Suppressor macrophage treated with lipopolysaccharide for 4 hours (primary cell): ENCODE data around the gene SORT1.
"Not testable (repeated sequence)": the region's sequence is repeated elsewhere in the genome, so short reads cannot be mapped to it uniquely, and the experiment has no call there.

Experiments used
- DNase-seq: peaks from one replicate; pipeline ENCODE4 v3.0.0-alpha.2; 2020

The SORT1 gene

DNA sequence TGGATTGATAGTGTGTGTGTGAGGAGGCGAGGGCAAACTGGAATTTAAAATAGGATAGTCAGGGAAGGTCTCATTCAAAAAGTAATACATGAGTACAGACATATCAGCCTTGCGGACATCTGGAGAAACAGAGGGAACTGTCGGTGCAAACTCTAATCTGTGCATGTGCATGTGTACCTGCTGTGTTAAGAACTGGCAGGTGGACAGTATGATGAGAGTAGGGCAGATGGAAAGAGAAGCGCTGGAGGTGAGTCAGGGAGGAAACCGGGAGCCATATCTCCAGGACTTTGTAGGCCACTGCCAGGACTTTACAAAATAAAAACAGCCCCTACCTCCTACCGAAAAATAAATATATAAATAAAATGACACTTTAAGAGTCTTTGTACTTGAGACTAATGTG, 59.6 kb downstream of the SORT1 start:
- no peak for DNase-seq

DNA sequence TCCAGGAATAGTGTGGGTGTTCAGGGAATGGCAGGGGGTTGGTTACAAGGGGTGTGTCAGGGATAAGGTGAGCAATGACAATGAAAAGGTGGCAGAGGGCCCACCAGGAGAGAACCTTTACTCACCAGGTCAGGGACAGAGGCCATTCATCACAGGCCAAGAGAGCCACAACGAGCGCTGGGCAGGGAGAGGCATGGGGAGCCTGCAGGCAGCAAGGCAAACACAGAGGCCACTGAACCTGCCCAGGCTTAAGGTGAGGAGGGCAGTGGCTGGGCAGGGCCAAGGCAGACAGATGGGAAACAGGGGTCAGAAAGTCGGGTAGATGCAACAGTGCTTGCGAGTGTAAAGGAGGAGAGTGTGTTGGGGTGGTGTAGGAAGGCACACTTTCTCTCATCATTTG, 62.6 kb downstream of the SORT1 start:
- no peak for DNase-seq

DNA sequence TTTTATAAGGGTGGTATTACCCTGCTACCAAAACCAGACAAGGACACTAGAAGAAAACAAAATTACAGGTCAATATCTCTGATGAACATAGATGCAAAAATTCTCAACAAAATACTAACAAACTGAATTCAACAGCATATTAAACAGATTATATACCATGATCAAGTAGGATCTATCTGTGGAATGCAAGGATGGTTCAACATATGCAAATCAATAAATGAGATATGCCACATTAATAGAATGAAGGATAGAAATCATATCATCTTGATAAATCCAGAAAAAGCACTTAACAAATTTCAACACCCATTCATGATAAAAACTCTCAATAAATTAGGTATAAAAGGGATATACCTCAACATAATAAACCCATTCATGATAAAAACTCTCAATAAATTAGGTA, 66.6 kb downstream of the SORT1 start:
- no peak for DNase-seq

DNA sequence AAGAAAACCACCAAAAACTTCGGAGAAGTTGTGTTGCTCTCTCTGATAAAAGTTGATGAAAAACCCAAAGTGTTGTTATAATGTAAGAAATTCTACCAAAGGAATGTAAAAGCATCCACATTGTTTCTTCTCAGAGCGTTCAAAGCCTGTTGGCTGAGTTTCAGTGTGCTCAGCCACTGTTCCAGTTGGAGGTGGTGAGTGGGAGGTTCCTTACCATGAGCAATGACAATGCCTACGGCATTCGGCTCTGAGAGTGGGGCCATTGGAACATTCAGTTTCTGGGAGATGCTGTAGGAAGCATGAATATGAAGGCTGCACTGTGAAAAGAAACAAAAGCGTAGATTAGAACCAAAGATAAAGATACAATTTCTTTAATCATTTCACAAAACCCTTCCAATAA, 70.4 kb downstream of the SORT1 start:
- DNase-seq = no peak

DNA sequence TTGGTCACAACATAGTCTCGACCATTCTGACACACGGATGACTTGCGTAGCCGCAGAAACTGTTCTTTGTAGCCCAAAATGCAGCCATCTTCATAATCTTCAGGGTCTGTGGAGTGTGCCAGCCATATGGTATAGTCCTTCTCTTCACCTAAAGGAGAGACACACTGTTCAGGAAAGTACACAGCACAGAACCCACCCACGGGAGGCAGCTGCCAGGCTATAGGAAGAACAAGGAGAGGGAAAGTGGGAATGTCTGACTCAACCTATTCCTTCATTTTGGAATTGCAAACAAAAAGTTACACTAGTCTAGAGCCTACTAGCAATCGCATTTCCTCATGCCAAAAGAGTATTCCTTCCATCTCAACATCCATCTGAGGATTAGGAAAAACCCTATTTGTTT, 74.7 kb downstream of the SORT1 start:
- DNase-seq = no peak

DNA sequence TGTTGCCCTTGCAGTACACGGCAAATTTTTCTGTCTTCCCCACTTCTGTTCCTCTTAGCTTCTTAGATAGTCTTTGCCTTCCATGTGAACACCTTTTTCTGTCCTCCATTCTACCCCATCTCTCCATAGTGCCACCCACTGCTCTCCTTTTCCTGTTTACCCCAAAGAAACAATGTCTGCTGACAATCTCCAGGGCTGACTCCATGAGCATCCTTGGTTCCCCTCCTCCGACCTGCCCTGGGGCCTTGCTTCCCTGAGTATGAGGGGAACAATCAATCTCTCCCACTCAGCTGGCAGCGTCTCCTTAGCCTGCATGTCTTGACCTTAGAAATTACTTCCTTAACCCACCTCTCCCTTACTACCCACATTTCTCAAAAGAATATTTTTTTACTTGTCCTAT, 78.6 kb downstream of the SORT1 start:
- no peak for DNase-seq

DNA sequence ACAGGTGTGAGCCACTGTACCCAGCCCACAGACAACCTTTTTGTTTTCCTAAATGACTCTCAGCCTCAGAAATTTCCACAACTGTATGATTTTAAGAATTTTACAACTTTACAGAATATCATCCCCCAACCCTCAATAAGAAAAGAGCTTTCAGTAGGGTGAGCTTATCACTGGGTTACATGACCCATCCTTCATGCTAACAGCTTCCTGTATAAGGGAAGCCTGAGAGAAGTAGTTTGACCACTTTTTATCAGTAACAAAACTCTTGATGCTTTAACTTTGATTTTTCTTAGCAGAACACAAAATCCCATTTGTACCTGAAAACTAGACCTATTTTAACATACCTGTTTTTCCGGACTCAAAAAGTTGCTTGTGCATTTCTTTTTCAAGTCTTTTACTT, 81.2 kb downstream of the SORT1 start:
- no peak for DNase-seq

DNA sequence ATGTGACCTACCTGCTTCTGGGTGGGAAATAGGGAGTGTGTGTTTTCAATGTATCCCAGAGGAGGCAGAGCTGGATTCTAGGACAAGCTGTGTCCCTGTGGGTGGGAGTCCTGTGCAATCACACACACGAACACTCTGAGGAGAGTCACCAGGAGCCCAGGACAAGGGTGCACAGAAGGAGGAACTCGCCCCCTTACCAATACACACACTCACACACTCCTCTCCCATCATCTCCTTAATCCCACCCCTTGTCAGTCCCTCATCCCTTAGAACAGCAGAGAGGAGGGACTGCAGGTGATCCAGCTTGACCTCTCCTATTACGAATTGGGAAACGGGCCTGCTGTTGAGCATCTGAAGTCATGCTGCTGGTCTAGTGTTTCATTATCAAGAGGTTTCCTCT, 82.4 kb downstream of the SORT1 start:
- no peak for DNase-seq

DNA sequence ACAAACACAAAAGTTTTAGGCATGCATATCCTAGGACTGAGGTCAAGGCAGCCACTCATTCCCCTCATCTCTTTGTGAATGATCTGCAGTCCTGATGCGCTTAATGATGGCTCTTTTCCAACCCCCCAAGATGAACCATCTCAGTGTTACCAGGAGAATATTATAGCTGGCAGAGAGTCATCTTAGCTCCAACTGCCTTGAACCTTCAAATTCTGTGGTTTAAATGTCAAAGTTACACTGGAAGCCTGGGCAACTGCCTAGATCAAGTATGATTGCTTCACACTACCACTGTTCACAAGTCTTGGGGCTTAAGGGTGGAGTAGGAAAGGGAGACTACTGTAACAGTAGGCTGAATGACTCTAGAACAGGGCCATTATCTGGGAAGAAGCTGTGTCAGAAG, 82.9 kb downstream of the SORT1 start:
- no peak for DNase-seq

DNA sequence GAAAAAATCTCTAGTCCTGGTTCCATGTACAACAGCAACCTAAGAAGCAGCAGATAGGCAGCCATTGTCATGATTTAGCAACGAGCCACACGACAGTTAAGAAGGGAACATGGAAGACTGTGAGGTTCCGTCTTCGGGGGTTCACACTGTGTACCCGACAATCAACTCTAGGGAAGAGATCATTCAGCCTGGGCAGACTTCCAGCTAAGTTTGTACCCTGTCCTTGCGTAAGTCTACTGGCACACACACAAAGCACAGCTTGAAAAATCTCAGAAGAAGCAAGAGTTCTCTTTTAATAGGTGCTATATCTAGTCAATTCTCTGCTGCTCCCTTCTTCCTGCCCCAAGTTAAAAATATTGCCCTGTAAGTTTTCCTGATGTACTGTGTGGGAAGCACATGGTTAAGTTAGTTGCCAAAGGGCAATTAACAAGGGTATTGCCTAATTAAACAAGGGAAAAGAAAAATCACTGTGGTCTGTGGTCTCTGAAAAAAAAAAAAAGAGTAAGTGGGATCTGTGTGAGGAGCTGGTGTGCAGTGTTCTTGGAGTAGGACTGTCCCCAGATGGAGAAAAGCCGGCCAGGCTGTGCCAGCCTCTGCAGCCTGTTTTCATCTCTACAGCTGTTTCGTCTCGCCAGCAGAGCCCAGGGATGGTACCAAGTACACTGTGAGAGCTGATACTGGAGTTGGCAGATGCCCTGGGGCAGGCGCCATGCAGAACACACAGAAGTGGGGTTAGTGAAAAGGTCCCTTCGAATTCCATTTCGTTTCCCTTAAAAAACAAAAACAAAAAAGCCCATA, 84.5 kb downstream of the SORT1 start:
- no peak for DNase-seq

DNA sequence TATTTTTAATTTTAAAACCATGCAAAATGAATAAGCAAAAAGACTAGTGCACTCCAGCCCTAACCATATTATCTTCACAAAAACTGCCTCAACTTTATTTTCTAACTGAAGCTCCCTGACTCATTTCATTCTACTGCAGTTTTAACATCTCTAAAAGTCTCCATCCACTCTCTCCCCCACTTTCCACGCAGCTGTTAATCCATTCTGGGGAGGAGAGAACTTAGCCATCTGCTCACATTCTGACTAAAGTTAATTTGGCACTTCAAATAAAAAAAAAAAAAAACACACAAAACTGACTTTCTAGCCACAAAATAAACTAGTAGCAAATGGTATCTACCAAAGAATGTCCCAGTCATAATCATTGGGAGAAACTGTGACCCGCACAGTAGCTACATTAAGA, 85.5 kb downstream of the SORT1 start:
- no peak for DNase-seq

DNA sequence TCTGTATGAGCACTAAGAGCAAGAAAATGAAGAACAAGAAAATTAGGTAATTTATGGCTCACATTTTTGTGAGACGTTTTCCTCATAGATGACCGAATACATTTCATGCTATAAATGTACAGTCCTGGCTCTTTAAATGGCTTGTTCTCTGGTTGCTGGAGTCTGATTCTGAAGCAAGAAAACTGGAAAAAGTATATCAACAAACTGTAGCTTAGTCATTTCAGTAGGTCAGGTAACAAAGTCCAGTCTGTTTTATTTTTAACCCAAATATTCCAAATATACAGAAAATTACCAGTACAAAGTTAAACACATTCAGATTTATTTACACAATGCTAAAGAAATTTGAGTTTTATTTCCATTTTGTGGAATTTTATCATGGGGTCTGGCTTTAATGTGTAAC, 88.4 kb downstream of the SORT1 start:
- peak; percentile 11 for DNase-seq

DNA sequence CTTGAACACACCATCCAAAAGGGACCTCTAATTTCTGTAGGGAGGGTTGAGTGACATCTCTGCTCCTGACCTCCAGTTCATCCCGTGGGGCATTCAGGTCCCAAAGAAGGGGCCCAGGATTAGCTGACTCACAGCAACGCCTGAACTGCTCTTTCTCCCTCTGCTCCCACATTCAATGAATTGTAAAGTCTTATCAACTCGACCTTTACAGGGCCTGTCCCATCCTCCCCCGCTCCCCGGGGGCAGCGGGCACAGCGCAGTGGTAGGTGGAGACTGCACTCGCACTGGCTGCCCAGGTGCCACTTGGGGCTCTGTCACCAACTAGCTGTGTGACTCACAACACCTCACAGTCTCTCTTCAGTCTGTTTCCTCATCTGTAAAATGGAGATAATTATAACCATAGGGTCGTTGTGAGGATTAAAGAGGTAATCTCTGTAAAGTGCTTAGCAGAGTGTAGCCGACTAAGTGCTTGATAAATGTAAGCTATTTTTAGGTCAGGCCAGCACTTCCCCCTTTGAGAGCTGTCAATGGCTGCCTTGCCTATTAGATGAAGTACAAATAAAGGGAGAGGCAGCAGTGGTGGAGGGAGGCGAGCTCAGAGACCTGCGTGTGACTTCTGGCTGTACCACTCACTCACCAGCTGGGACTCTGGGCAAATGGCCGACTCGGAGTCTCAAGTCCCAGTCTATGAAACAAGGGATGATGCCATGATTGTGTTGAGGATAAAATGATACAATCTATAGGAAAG, 90.3 kb downstream of the SORT1 start:
- DNase-seq = no peak

DNA sequence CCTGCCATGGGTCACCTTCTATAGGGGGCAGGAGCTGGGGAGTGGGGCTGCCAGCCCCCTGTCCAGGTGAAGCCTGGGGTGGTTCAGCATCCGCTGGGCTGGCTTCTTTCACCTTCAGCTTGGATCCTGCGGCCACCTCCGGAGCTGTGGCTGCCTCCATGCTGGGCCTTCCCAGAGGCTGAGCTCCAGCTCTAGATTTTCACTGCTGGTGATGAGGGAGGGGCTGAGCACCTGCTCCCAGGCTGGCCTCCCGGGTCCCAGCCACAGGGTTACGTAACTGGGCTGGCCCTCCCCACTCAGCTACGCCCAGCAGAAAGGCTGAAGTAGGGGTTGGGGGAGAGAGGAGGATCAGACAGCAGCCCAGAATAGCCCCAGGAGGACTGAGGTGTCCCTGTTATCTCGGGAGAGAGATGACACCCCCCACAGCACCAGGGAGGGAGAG, 90.9 kb downstream of the SORT1 start, which contains the start of gene MYBPHL:
Gene MYBPHL, minus strand, starts transcription at position 180 of the 442 bp plus-strand sequence. Its CDS starts 20 bp downstream, at position 160.
- DNase-seq = no peak

DNA sequence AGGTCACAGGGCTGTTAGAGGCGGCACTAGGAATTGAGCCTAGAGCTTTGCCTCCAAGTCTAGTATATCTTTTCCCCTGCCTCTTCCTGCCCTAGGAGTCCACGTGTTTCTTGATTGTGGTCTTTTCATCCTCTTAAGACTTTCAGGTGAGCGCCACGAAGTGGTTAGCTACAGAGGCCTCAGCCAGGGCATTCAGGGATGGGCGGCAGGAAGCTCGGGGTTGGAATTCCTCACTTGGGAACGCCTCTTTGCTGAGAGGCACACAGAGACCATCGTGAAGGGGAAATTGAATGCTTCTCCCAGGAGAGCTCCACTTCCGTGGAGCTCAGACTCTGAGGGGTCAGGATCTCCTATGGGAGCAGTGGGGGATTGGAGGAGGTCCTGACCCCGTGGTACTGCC, 91.7 kb downstream of the SORT1 start:
- DNase-seq = not testable (repeated sequence)

DNA sequence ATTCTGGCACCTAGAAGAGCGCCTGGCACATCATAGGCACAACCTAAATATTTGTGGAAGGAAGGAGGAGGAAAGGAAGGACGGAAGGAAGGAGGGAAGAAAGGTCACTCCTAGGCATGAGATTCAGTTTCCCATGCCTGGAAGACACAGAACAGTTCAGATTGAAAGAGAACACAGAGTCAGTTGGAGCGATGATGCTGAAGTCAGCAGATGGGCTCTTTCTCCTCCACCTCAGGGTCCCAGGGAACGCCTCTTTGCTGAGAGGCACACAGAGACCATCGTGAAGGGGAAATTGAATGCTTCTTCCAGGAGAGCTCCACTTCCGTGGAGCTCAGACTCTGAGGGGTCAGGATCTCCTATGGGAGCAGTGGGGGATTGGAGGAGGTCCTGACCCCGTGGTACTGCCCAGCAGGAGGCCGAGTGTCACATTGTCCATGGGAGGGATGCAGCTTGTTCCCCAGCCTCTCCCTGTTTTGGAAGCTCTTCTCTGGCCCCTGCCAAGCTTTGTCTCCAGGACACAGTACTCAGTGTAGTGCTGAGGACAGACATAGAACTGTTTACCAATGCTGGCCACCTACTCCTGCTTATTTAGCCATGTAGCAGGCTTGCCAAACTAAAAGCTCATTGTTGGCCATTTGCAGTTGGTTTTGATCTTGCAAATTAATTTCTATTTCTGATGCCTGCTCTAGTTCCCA, 93.3 kb downstream of the SORT1 start:
- no peak for DNase-seq

DNA sequence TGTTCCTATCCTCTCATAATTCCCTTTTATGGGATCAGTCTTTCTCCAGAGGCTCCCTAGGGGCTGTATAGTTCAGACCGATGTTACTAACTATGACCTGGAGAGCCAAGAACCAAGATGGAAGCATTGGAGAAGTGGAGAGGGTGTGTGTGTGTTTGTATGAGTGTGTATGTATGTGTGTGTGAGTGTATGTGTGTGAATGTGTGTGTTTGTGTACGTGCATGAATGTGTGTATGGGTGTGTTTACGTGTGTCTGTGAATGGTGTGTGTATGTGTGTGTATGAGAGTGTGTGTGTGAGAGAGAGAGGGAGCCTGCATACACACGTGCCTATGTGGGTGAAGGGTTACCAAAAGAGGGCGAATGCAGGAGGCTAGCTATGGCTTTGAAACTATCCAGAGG, 95.8 kb downstream of the SORT1 start:
- DNase-seq = no peak

DNA sequence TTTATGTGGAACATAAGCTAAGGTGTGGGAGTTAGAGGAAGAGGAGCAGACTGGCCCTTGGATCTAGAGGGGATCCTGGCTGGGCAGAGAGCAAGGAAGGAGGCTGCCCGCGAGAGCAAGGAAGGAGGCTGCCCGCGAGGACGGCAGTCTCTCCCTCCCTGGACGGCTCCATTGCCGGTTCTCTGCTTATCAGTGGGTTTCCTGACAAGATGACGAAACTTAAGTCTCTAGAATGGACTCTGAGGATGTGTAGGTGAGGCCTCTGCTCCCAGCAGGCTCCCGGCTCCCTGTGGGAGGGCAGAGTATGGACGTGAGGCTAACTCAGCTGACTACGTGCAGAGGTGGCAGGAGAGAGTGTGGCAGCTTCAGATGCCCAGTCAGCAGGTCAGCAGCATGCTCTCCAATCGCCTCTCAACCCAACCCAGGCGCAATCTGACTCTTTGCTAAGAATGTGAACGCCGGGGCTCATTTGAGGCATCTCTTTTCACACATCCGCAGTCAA, 97.0 kb downstream of the SORT1 start:
- no peak for DNase-seq

DNA sequence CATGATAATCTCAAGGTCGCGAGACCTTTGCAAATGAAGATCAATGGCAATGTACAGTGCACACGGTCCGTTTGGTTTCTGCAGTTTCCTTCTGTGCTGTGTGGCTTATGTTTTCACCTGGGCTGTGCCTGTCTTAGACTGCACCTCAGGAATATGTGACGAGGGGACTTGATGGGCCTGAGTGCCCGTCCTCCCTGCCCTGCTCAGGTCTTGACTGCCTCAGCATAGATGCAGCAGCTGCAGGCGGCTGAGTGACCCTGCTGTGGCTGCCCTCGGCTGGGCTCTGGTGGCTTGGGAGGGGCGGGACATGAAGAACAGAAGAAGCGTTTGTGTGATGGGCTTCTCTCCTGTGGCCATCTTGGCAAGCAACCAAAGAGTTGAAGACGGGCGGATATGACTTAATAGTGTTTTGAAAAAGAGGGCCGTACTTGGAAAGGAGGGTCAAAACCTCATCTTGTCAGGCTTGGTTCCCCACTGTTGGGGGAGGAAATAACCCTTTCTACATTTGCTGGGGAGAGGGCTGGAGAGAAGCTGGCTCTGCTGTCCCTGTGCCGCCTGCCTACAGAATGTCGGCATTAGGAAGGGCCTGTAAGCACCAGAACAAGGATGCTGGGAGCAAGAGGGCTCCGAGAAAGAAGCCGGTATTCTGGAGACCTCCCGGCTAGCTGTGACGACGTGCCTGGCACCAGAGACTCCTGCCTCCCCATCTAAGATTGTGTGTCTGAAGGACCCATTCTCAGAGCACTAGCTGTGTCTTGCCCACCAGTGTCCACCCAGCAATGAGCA, 98.0 kb downstream of the SORT1 start:
- no peak for DNase-seq

DNA sequence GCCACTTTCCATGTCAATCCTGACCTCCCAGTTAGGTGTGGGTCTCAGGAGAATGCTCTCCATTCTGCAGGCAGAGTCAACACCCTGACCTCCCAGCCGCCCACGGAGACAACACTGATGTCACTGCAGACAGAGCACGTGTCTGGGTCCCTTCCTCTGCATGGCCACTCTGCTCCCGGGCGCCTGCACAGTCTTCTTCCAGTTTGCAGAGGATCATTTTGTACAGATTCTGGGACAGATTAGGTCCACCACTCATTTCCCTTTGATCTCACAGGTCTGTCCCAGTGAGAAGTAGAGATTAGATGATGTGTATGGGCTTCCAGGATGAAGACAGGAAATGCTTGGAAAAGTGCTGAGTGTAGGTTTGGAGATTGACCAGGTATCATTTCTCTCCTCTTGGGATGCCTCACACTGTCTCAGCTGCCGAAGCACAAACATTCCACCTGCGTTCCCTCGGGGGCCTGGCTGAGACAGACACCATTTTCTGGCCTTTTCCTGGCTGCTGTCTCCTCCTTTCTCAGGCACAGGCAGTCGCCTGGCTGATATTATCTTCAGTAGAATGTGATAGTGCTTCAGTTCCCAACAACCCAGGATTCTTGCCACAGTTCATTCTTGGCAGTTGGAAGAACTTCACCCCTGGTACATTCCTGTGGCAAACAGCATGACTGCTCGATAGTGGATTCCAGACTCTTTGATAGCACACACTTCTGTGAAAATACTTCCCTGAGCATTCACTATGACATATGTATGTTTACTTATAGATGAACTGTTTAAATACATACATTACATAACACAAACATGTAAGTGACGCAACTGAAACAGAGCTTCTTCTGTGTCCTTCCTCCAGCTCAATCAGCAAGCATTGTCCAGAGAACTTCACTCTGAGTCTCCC, 98.8 kb downstream of the SORT1 start:
- peak; percentile 54 for DNase-seq

DNA sequence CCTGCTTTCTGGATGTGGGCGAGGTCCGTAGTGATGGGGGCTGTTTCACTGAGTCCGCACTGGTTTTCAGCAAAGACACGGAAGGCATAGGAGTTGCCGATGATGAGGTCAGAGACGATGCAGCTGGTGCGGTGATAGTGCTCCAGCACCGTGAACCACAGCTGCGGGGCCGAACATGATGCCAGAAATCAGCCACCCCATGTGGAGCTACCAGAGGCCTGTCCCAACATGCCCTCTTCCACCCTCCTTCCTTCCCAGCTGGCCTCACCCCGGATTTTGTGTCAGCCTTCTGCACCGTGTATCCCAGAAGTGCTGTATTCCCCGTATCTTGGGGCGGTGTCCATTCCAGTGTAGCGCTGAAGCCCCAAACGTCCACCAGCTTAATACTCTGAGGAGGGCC, 100.9 kb downstream of the SORT1 start:
- DNase-seq = no peak
